Activated CD4-positive, alpha-beta T cell treated with anti-CD3 and anti-CD28 coated beads for 48 hours (primary cell): Measurements from ENCODE around the gene ELP1.
"Not testable (repeated sequence)": the region's sequence is repeated elsewhere in the genome, so short reads cannot be mapped to it uniquely, and the experiment has no call there.

Source experiments
- DNase-seq: peaks from one replicate; pipeline ENCODE4 v3.0.0-alpha.2; 2020

The ELP1 gene, protein sequence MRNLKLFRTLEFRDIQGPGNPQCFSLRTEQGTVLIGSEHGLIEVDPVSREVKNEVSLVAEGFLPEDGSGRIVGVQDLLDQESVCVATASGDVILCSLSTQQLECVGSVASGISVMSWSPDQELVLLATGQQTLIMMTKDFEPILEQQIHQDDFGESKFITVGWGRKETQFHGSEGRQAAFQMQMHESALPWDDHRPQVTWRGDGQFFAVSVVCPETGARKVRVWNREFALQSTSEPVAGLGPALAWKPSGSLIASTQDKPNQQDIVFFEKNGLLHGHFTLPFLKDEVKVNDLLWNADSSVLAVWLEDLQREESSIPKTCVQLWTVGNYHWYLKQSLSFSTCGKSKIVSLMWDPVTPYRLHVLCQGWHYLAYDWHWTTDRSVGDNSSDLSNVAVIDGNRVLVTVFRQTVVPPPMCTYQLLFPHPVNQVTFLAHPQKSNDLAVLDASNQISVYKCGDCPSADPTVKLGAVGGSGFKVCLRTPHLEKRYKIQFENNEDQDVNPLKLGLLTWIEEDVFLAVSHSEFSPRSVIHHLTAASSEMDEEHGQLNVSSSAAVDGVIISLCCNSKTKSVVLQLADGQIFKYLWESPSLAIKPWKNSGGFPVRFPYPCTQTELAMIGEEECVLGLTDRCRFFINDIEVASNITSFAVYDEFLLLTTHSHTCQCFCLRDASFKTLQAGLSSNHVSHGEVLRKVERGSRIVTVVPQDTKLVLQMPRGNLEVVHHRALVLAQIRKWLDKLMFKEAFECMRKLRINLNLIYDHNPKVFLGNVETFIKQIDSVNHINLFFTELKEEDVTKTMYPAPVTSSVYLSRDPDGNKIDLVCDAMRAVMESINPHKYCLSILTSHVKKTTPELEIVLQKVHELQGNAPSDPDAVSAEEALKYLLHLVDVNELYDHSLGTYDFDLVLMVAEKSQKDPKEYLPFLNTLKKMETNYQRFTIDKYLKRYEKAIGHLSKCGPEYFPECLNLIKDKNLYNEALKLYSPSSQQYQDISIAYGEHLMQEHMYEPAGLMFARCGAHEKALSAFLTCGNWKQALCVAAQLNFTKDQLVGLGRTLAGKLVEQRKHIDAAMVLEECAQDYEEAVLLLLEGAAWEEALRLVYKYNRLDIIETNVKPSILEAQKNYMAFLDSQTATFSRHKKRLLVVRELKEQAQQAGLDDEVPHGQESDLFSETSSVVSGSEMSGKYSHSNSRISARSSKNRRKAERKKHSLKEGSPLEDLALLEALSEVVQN (N-terminal part only)

DNA sequence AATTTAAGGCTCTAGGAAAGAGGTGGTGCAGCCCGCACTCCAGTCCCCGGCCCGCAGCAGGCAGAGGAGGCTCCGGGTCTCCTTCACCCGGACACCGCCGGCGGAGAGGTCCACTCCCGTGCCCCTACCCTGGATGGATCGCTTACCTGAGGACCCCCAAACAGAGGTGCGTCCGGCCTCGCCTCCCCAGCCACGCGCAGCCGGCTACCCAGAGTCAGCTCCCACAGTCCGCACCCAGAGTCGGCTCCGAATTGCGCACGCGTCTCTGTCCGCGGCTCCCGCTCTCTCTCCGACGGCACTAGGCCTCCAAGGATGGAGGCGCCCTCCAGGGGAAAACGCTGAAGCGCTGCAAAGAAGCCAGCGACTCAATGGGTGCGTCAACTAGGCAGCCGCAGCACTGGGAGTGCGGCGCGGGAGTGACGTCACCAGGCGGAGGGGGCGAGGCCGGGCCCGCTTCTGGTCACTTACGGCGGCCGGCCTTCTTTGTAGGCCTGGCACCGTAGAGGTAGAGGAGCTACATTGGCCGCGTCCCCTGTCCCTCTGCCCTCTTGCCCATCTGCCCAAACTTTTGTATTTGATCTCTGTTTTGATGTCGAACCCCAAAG is at the start of gene ELP1:
ELP1 (minus strand) TSS at position 407 of the 605 bp plus-strand sequence. CDS start 2,978 bp downstream, outside the sequence.
- peak; percentile 94 for DNase-seq

DNA sequence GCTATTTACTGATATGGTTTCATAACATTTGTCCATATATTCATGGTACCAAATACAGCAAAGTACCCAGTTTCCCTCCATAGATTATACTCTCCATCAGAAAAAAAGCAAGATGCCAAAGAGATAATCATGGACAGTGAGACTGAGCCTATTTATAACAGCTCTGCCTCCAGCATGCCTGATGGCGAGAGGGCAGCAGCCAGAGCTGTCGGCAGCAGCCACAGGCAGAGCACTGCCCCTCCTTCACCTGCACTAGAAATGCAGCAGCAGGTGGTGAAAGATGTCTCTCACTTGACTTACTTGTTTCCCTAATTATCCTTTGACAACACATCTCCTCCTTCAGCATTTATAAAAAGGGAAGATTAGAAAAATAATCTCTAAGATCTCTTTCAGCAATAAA is 47.0 kb upstream of the ELP1 start:
- DNase-seq: no peak

DNA sequence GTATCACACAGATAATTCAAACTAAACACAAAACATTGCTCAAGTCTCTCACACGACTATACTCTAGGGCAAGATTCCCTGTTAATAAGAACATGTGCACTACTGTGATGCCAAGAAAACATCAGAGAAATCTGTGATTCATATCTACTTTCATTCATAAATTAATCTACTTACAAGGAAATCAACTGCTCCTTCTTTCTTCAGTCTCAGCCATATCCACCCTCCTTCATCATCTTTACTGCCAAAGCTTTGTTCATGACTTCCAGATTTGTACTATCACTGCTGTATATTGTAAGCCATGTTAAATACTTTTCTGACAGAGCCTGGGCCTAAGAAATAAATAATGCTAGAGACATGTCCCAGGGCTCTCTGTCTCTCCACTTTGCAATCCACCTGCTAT is 44.3 kb upstream of the ELP1 start:
- DNase-seq: no peak

DNA sequence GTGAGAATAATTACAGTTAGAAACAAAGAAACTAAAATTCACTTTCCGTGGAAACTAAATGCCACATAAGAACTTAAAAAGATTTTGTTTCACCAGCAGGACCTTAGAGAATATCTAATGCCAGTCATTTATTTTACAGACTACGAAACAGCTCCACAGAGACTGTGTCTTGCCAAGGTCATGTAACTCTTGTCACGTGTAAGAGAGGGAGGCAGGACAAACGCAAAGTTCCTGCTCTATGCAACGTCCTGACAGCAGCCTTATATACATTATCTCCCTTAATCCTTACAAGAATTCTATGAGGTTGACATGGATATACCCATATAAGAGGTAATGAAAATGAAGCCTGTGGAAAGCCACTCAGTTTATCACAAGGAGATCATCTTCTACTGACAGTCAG is 40.0 kb upstream of the ELP1 start:
- DNase-seq: no peak

DNA sequence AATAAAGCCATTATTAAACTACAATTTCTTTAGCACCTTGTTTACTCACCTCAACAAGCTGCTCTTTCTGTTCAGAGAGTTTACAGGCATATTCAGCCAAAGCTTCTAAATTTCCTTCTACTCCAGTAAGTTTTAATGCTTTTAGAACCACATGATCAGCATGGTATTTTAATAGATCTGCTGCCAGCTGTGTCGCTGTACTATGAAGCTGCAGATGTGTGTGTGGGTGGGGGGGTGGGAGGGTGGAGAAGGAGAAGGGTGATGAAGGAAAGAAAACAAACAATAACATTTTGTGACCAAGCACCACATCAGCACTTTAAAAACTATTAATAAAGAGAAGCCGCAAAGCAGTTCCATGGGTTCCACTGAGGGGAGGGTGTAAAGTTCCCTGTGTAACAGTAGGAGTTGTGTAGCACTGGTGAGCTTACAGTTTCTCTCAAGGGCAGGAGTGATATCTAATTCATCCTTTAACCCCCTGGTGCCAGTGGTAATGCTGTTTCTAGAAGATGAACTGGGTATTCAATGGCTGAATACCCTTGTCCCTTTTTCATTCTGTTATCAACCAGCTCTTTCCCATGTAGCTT is 38.8 kb upstream of the ELP1 start:
- no peak for DNase-seq

DNA sequence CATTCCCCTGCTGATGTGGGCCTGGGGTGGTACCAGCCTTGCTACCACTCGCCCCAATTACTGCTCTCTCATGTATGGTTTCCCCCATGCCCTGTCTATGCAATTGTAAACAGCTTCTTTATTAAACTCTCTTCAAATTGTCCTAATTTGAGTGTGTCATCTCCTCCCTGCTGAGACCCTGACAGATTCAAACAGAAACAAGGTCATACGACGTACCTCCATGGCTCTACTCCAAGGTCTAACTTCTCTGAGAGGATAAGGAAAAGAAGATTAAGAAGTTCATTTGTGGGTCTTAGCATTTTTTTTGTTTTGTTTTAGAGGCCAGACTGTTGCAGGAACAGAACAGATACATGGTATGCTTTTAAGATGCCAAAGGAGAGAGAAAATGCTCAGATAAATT is 38.3 kb upstream of the ELP1 start:
- DNase-seq: no peak

DNA sequence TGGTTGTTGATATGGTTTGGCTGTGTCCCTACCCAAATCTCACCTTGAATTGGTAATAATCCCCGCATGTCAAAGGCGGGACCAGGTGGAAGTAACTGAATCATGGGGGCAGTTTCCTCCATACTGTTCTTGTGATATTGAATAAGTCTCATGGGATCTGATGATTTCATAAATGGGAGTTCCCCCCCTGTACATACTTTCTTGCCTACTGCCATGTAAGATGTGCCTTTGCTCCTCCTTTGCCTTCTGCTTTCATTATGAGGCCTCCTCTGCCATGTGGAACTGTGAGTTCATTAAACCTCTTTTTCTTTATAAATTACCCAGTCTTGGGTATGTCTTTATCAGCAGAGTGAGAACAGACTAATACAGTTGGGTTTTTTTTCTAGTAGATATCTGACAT is 37.5 kb upstream of the ELP1 start:
- not testable (repeated sequence) for DNase-seq

DNA sequence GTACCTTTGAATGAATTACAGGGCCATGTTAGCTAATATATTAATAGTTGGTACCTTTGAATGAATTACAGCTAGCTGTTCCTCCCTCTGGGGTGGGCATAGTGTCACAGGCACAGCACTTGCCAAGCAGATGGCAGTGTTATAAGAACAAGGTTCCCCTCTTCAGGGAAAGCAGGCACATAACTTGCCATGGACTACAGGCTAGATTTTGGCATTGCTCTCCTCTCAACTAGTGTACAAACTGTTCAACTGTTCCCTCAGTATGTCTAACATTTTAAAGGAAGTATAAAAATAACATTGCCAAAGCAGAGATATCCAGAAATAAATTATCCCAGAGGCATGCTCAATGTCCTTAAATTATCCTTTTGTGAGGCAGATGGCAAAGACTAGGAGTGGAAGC is 34.0 kb upstream of the ELP1 start:
- no peak for DNase-seq

DNA sequence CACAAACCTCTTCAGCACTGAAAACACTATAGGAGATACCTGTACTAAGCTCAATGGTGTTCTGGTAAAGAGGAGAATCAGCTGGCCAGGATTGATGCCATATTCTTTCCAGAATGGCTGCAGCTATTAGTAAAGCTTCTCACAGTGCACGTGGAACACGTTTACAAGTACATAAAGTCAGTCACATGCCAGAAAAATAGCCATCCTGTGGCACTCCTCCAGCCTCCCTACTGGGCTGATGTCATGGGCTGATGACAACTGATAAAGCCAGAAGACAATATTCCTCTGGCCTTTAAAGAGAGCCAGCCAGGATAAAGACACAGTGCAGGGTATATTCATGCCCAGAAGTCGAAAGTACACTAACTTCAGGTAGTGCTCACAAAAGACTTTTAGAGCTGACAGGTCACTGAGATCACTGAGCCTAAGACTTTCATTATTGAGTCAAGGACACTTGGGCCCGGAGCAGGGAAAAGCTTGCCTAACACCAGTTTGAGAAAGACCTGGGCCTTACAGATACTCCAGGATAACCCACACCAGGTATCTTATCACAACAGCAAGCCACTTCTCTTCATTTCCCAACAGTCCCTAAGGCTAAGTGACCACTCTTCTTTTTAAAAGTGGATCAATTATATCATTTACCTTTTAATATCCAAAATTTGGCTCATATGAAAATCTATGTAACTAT is 29.7 kb upstream of the ELP1 start:
- DNase-seq: no peak

DNA sequence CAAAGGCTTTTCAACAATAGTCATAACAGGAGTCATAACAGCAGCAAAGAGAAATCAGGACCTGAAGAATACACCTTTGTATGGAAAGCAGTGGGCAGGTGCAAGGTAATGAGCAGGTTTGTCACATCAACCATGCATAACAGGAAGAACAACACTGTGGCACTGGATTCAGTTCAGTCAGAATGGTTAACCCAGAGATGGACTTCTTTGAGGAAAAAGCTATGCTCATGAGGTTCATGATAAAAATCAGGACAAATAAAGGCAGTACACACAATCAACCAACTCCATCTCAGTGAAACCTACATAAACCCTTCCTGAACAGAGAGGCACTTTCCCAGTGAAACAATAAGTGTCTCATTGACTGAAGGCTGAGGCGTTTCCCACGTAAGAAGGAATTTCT is 27.2 kb upstream of the ELP1 start:
- no peak for DNase-seq

DNA sequence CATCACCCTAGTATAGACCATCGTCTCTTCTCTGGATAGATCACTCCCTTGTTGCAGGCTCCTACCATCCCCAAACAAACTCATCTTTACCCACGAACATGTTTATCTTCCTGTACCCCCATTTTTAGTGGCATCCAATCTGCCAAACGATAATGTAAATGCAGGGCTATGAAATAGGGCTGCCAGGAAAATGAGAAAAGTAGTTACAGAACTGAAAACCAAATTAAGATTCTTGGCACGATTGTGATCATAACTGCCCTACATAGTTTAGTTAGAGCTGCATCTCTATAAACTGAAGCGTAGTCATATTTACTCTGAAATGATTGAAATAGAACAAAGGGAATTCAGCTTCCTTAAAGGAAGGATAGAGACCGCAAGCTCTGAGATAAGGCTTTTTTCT is 26.4 kb upstream of the ELP1 start:
- no peak for DNase-seq

DNA sequence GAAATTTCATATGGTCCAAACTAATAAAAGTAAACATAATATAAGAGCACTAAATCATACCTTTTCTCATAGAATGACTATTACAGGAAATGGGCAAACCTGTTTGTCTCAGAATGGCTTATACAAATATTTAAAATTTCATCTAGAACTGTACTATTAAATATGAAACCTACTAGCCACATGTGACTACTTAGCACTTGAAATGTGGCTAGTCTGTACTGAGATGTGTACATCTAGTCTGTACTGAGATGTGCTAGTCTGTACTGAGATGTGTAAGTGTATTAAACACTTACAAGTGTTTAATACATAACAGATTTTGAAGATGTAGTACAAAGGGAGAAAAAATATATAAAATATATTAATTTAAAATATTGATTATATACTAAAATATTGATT is 22.7 kb upstream of the ELP1 start:
- no peak for DNase-seq

DNA sequence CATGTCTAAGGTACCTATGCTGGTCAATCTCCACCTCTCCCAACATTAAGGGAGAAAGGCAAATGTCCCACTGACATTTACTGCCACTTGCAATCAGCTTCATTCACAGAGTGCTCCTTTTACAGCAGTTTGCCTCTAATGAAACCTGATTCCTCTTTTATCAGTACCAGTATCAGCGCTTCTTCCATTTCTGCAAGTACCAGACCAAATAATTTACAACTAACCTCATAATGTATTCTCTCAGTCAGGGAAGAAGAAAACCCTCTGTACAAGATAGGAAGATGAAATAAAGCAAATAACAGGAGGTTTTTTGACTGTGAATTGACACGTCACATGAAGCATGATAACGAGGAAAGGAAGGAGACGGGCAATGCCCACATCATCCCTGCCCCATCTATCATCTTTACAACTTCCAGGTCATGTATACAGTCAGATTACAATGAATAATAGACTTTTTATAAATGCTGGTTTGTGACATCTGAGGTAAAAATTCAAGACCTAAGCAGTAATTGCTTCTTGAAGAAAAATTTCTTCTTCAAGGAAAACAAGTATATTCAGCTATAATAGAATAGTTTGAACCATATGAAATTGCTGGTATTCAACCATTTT is 22.2 kb upstream of the ELP1 start:
- no peak for DNase-seq

DNA sequence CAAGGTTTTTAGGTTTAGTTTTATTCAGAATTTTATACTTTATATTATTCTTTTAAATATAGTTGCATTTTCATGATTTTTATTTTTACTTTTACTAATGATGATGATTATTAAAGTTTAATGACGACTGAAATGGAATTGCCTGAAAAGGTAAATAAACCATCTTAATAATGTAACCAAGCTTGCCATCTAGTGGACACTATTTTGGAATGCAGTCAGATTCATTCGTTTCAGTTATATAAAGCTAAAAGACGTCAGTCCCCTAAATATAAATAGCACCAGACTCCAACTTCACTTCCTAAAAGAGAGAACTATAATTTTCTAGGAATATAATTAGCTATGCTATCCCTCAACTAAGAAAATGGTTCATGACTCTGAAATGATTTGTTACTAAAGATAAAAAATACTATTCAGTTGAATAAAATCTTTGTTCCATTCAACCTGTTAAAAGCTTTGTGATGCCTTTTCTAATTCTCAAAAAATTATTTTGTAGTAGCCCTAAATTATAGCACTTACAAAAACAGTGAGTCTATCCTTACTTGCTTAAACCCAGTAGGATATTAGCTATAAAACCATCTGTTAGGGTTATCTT is 20.2 kb upstream of the ELP1 start:
- no peak for DNase-seq

DNA sequence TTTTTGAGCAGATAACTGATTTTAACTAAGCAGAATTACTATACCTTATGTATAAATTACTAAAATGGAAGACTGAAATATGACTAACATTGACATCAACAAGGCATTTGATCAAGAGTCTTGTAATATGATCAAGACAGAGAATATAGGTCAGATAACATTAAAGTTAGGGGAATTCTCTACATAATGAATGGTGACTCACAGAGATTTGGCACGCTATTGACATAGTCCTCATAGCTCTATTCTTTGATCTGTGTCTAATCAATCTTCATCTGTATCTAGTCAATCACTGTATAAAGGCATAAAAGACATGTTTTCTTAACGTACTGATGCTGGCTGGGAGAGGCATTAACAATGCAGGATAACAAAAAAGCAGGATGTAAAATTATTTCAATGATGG is 17.7 kb upstream of the ELP1 start:
- DNase-seq: no peak

DNA sequence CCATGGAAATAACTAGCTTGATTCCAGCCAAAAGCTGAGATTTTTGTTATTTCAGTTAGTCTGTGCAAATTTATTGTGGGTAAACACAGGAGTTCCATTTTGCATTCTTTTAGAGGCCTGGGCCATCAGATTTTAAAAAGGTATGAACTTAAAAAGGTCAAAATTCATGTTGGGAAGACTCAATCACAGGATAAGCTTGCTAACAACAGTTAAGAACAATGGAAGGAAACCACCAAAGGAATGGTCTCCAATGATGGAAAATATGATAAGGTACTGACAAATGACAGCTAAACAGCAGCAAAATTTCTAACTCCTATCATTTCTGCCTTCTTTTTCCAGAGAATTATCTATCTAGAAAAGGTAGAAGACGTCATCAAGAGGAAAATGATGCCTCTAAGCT is 16.2 kb upstream of the ELP1 start:
- DNase-seq: no peak

DNA sequence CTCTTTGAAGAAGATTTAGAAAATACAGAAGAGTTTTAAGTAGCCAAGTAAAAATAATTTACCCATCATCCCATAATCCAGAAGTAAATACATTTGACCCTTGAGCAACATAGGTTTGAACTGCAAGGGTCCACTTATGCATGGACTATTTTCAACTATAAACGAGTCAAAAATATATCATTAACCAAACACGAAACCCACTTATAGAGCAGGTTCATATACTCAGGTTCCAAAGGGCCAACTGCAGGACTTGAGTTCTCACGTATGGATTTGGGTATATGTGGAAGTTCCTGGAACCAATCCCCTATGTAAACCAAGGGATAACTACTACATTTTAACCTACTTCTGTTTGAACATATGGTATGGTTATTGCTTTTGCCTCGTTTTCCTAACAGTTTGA is 6.1 kb upstream of the ELP1 start:
- no peak for DNase-seq

DNA sequence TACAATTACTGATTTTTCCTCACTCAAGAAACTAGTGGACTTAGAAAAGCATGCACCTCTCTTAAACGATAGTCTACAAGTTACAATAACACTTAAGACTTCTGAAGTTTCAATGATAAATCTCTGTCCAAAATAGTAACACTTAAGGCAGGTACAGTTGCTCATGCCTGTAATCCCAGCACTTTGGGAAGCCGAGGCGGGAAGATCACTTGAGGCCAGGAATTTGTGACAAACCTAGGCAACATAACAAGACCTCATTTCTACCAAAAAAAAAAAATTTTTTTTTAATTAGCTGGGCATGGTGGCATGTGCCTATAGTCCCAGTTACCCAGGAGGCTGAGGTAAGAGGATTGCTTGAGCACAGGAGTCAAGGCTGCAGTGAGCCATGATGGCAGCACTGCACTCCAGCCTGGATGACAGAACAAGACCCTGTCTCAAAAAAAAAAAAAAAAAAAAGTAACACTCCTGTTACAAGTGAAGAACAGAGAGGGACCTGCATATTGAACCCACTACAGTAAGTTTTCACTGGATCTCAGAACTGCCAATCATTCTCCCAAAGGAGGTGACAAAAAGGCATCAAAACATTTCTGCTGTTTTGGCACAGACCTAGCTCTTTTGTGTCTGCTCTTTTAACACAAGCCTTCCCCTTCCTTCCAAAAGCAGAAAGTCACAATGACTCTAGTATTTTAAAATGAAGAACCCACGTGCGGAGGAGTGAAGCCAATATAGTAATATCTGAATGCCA is 3.8 kb upstream of the ELP1 start:
- no peak for DNase-seq

DNA sequence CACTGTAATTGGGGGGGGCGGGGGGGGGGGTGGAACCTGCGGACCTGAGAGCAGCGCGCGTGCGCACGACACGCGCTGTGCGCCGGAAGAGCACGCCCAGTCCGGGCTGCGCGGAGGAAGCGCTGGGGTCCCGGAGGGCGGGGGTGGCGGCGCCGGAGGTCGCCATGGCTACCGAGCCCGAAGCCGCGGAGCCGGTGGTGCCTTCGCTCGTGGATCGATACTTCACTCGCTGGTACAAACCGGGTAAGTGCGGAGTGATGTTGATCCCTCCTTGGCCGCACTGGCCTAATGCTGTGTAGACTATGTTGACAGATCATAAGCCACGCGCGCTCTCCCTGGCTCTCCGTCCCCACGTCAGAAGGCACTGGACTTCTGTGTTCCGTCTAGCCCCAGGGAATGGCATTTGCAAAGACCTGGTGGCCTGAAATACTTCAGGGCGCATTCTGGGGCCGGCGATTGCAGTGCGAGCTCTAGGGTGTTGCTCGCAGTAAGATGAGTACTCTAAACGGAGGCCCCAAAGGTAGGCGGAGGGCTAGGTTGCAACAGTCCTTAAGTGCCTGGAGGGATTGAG is 484 bp upstream of the ELP1 start, which contains the start of gene ABITRAM:
ABITRAM (plus strand) TSS at position 78 of the 571 bp plus-strand sequence; CDS start at position 165, 87 bp downstream.
- peak; percentile 77 for DNase-seq

DNA sequence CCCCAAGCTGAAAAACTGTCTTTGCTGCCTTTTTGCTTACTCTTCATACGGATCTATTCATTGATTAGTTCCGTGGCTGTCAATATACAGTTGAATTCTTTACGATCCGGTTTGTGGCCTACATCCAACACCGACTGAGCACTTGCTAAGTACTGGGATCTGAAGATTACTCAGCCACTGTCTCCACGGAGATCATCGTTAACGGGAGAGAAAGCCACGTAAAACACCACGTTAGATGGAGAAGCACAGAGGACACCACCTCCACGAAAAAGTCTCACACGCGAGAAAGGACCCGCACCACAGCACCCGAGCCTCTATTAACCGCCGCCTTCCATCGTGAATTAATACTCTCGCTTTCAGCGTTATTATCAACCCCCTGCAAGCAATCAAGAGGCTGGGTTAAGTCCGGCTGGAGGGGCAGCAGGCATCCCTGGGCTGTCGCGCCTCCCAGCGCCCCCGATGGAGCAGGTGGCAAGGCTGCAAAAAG is 650 bp downstream of the ELP1 start:
- DNase-seq: no peak
